CD4-positive, alpha-beta T cell treated with Interleukin-1 beta for 1 hour (primary cell): Measurements from ENCODE around the gene NEURL1.

ENCODE experiments used
- DNase-seq, 2 donors: peaks; one replicate each; pipeline ENCODE4 v3.0.0-alpha.2; 2020 to 2022

NEURL1 gene

GRCh38 chr10:103609231-103610082 lies 116.0 kb downstream of the NEURL1 start:
- DNase-seq, result no peak

GRCh38 chr10:103610083-103610472 lies 116.6 kb downstream of the NEURL1 start:
- no peak for DNase-seq

- no peak for DNase-seq
These were observed 117.5 kb downstream of the NEURL1 start for GRCh38 chr10:103610921-103611511.

- DNase-seq, result no peak
These were observed 119.2 kb downstream of the NEURL1 start for GRCh38 chr10:103612462-103613365.

GRCh38 chr10:103613616-103614015 lies 120.1 kb downstream of the NEURL1 start:
- no peak for DNase-seq

GRCh38 chr10:103614306-103615158 lies 121.0 kb downstream of the NEURL1 start:
- DNase-seq, result no peak

GRCh38 chr10:103616705-103617601 lies 123.4 kb downstream of the NEURL1 start:
- no peak for DNase-seq

GRCh38 chr10:103617602-103618385 lies 124.3 kb downstream of the NEURL1 start:
- no peak for DNase-seq

- no peak for DNase-seq
These were observed 125.3 kb downstream of the NEURL1 start for GRCh38 chr10:103618575-103619423.

- no peak for DNase-seq
These were observed 126.2 kb downstream of the NEURL1 start for GRCh38 chr10:103619424-103620351.

- no peak for DNase-seq
These were observed 126.8 kb downstream of the NEURL1 start for GRCh38 chr10:103620352-103620740.

GRCh38 chr10:103620891-103621782 lies 127.6 kb downstream of the NEURL1 start:
- no peak for DNase-seq

GRCh38 chr10:103621783-103622125 lies 128.2 kb downstream of the NEURL1 start:
- DNase-seq, result no peak

GRCh38 chr10:103622286-103622685 lies 128.8 kb downstream of the NEURL1 start:
- no peak for DNase-seq

- no peak for DNase-seq
These were observed 129.6 kb downstream of the NEURL1 start for GRCh38 chr10:103622935-103623574.

GRCh38 chr10:103626178-103626577 lies 132.7 kb downstream of the NEURL1 start:
- no peak for DNase-seq
